ENCODE data around the gene ASMTL.
"Not testable (repeated sequence)": the region's sequence is repeated elsewhere in the genome, so short reads cannot be mapped to it uniquely, and the experiment has no call there.

The ASMTL gene

DNA sequence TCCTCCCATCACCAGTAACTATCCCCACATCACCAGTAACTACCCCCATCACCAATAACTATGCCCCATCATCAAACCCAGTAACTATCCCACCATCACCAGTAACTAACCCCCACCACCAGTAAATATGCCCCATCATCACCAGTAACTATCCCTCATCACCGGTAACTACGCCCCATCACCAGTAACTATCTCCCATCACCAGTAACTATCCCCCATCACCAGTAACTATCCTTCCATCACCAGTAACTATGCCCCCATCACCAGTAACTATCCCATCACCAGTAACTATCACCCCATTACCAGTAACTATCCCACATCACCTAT is 2.9 kb downstream of the ASMTL start:
- H2AK5ac ChIP-seq (ENCODE audit: low read length), result no peak overlapping the region
- no peak overlapping the region for H3K18ac ChIP-seq (ENCODE audit: low read length)
- no peak overlapping the region for H3K23ac ChIP-seq (ENCODE audit: low read length)
- H3K27ac ChIP-seq (ENCODE audit: low read depth, low read length), result no peak overlapping the region
- H2BK5ac ChIP-seq (ENCODE audit: low read depth, low read length, poor library complexity), result no peak overlapping the region
- H3K36me3 ChIP-seq (ENCODE audit: control insufficient read depth in 1 of 2, insufficient read depth in 2 of 2, low read length in 2 of 2), result peaks cover 0 to 2% of the 10 kb centered on the region in 2 experiments
- H3K4ac ChIP-seq (ENCODE audit: low read depth, low read length), result no peak overlapping the region
- H3K14ac ChIP-seq (ENCODE audit: low read length), result no peak overlapping the region
- no peak overlapping the region for H3K9ac ChIP-seq (ENCODE audit: low read length)
- H3K79me1 ChIP-seq (ENCODE audit: low read length), result peaks cover 5% of the 10 kb centered on the region
- no peak overlapping the region for H4K12ac ChIP-seq (ENCODE audit: low read depth, low read length)
- H2BK12ac ChIP-seq (ENCODE audit: low read length), result no peak overlapping the region
- no peak overlapping the region for H2AFZ ChIP-seq (ENCODE audit: insufficient read depth, low read length, poor library complexity)
- no peaks in the 10 kb centered on the region for H3K27me3 ChIP-seq (ENCODE audit: insufficient read depth, low read length)
- H2BK120ac ChIP-seq (ENCODE audit: insufficient read depth, low read length, poor library complexity), result no peak overlapping the region
- no peak overlapping the region for H4K8ac ChIP-seq (ENCODE audit: low read depth, low read length)
- no CpG with 5 or more reads among the region's 2 CpGs for WGBS (ENCODE audit: extremely low coverage, insufficient coverage, insufficient read length)
- no peak for DNase-seq
- H4K91ac ChIP-seq (ENCODE audit: low read depth, low read length), result no peak overlapping the region
- no peak overlapping the region for H3K4me2 ChIP-seq (ENCODE audit: low read length)
- peaks cover 2 to 5% of the 10 kb centered on the region in 2 experiments for H3K4me1 ChIP-seq (ENCODE audit: control insufficient read depth in 1 of 2, insufficient read depth in 2 of 2, low read length in 2 of 2)
- H3K4me3 ChIP-seq (ENCODE audit: low read depth, low read length), result no peak overlapping the region
- peaks cover 2% of the 10 kb centered on the region for H3K79me2 ChIP-seq (ENCODE audit: control insufficient read depth, insufficient read depth, low read length, poor library complexity)
- H3K9me3 ChIP-seq (ENCODE audit: insufficient read depth, low read depth, low read length), result peaks cover 15% of the 10 kb centered on the region

DNA sequence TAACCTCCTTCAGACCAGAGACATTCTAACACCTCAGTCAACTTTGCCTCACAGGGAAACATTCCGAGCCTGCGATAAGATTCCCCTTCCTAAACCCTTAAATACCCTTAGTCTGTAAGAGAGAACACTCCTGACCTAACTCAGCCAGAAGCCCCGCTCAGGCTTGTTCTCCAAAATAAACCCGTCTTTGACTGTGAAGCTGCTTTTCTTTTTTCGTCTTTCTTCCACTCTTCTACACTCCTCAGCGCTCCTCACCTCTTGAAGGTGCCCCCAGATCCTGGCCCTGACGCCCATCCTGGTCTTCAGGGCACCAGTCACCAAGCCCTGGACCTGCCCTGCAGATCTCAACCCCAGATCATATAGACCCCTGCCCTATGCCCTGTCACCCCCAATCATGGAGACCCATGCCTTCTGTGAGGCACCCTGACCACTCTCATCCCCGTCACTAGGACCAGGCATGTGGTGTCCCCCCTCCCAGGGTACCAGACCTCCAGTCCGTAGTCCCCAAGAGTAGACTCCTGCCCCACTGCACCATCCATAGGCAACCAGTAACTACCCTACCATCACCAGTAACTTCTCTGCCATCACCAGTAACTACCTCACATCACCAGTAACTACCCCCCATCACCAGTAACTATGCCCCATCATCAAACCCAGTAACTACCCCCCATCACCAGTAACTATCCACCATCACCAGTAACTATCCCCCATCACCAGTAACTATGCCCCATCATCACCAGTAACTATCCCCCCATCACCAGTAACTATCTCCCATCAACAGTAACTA is 3.5 kb downstream of the ASMTL start:
- Histone ChIP-seq H2BK5ac (ENCODE audit: low read depth, low read length, poor library complexity) (no peak overlapping the region), H3K79me2 (ENCODE audit: control insufficient read depth, insufficient read depth, low read length, poor library complexity) (peaks cover 2% of the 10 kb centered on the region), H3K23ac (ENCODE audit: low read length) (no peak overlapping the region), H4K8ac (ENCODE audit: low read depth, low read length) (no peak overlapping the region), H3K27me3 (ENCODE audit: insufficient read depth, low read length) (no peaks in the 10 kb centered on the region), H2AK5ac (ENCODE audit: low read length) (no peak overlapping the region), H3K14ac (ENCODE audit: low read length) (no peak overlapping the region), H2BK12ac (ENCODE audit: low read length) (no peak overlapping the region), H3K4me1 (ENCODE audit: control insufficient read depth in 1 of 2, insufficient read depth in 2 of 2, low read length in 2 of 2) (peaks cover 2 to 5% of the 10 kb centered on the region in 2 experiments), H3K36me3 (ENCODE audit: control insufficient read depth in 1 of 2, insufficient read depth in 2 of 2, low read length in 2 of 2) (peaks cover 0 to 6% of the 10 kb centered on the region in 2 experiments), H3K27ac (ENCODE audit: low read depth, low read length) (no peak overlapping the region), H3K4me2 (ENCODE audit: low read length) (no peak overlapping the region), H3K18ac (ENCODE audit: low read length) (no peak overlapping the region), H3K9me3 (ENCODE audit: insufficient read depth, low read depth, low read length) (peaks cover 20% of the 10 kb centered on the region), H2BK120ac (ENCODE audit: insufficient read depth, low read length, poor library complexity) (no peak overlapping the region), H3K4me3 (ENCODE audit: low read depth, low read length) (no peak overlapping the region), H3K9ac (ENCODE audit: low read length) (no peak overlapping the region), H4K12ac (ENCODE audit: low read depth, low read length) (no peak overlapping the region), H3K79me1 (ENCODE audit: low read length) (peaks cover 5% of the 10 kb centered on the region), H4K91ac (ENCODE audit: low read depth, low read length) (no peak overlapping the region), H3K4ac (ENCODE audit: low read depth, low read length) (no peak overlapping the region), H2AFZ (ENCODE audit: insufficient read depth, low read length, poor library complexity) (no peak overlapping the region)
- WGBS (ENCODE audit: extremely low coverage, insufficient coverage, insufficient read length), result no CpG with 5 or more reads among the region's 9 CpGs
- no peak for DNase-seq

DNA sequence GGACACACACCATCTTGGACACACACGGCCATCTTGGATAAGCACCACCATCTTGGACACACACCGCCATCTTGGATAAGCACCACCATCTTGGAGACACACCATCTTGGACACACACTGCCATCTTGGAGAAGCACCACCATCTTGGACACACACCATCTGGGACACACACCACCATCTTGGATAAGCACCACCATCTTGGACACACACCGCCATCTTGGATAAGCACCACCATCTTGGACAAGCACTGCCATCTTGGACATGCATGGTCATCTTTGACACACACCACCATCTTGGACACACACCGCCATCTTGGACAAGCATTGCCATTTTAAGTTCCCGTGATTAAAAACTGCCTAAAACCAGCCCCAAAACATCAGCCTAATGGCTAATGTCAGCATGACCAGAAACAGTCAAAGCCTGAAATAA is 4.1 kb downstream of the ASMTL start:
- not testable (repeated sequence) for H3K79me1 ChIP-seq (ENCODE audit: low read length); H2BK120ac ChIP-seq (ENCODE audit: insufficient read depth, low read length, poor library complexity); H2BK5ac ChIP-seq (ENCODE audit: low read depth, low read length, poor library complexity); H3K27ac ChIP-seq (ENCODE audit: low read depth, low read length); H3K4me3 ChIP-seq (ENCODE audit: low read depth, low read length); H3K18ac ChIP-seq (ENCODE audit: low read length); H4K91ac ChIP-seq (ENCODE audit: low read depth, low read length); H3K4me2 ChIP-seq (ENCODE audit: low read length); DNase-seq; H3K4me1 ChIP-seq (ENCODE audit: control insufficient read depth in 1 of 2, insufficient read depth in 2 of 2, low read length in 2 of 2); H3K4ac ChIP-seq (ENCODE audit: low read depth, low read length); H3K14ac ChIP-seq (ENCODE audit: low read length); H4K8ac ChIP-seq (ENCODE audit: low read depth, low read length); H2BK12ac ChIP-seq (ENCODE audit: low read length); H3K79me2 ChIP-seq (ENCODE audit: control insufficient read depth, insufficient read depth, low read length, poor library complexity); H3K36me3 ChIP-seq (ENCODE audit: control insufficient read depth in 1 of 2, insufficient read depth in 2 of 2, low read length in 2 of 2); H4K12ac ChIP-seq (ENCODE audit: low read depth, low read length); H3K23ac ChIP-seq (ENCODE audit: low read length); H3K9ac ChIP-seq (ENCODE audit: low read length); H2AK5ac ChIP-seq (ENCODE audit: low read length); H2AFZ ChIP-seq (ENCODE audit: insufficient read depth, low read length, poor library complexity); H3K27me3 ChIP-seq (ENCODE audit: insufficient read depth, low read length)
- no CpG with 5 or more reads among the region's 5 CpGs for WGBS (ENCODE audit: extremely low coverage, insufficient coverage, insufficient read length)
- peaks cover 21% of the 10 kb centered on the region for H3K9me3 ChIP-seq (ENCODE audit: insufficient read depth, low read depth, low read length)

DNA sequence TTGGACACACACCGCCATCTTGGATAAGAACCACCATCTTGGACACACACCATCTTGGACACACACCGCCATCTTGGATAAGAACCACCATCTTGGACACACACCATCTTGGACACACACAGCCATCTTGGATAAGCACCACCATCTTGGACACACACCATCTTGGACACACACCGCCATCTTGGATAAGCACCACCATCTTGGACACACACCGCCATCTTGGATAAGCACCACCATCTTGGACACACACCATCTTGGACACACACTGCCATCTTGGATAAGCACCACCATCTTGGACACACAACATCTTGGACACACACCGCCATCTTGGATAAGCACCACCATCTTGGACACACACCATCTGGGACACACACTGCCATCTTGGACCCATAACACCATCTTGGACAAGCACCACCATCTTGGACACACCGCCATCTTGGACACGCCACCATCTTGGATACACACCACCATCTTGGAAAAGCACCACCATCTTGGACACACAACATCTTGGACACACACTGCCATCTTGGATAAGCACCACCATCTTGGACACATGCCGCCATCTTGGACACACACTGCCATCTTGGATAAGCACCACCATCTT is 4.6 kb downstream of the ASMTL start:
- not testable (repeated sequence) for H3K4ac ChIP-seq (ENCODE audit: low read depth, low read length); H3K36me3 ChIP-seq (ENCODE audit: control insufficient read depth in 1 of 2, insufficient read depth in 2 of 2, low read length in 2 of 2); DNase-seq; H2BK12ac ChIP-seq (ENCODE audit: low read length); H3K79me2 ChIP-seq (ENCODE audit: control insufficient read depth, insufficient read depth, low read length, poor library complexity); H3K14ac ChIP-seq (ENCODE audit: low read length); H3K79me1 ChIP-seq (ENCODE audit: low read length); H2BK120ac ChIP-seq (ENCODE audit: insufficient read depth, low read length, poor library complexity); H3K27me3 ChIP-seq (ENCODE audit: insufficient read depth, low read length); H3K4me1 ChIP-seq (ENCODE audit: control insufficient read depth in 1 of 2, insufficient read depth in 2 of 2, low read length in 2 of 2); H3K27ac ChIP-seq (ENCODE audit: low read depth, low read length); H3K4me3 ChIP-seq (ENCODE audit: low read depth, low read length); H4K8ac ChIP-seq (ENCODE audit: low read depth, low read length); H4K91ac ChIP-seq (ENCODE audit: low read depth, low read length); H3K18ac ChIP-seq (ENCODE audit: low read length); H4K12ac ChIP-seq (ENCODE audit: low read depth, low read length); H3K4me2 ChIP-seq (ENCODE audit: low read length); H2BK5ac ChIP-seq (ENCODE audit: low read depth, low read length, poor library complexity); H3K9ac ChIP-seq (ENCODE audit: low read length); H2AFZ ChIP-seq (ENCODE audit: insufficient read depth, low read length, poor library complexity); H3K23ac ChIP-seq (ENCODE audit: low read length); H2AK5ac ChIP-seq (ENCODE audit: low read length)
- WGBS (ENCODE audit: extremely low coverage, insufficient coverage, insufficient read length), result no CpG with 5 or more reads among the region's 8 CpGs
- H3K9me3 ChIP-seq (ENCODE audit: insufficient read depth, low read depth, low read length), result peaks cover 24% of the 10 kb centered on the region

All from trophoblast cell (in vitro differentiated cells and primary cell).